ENCODE measurements around the gene EFCAB6.

Gene EFCAB6

DNA sequence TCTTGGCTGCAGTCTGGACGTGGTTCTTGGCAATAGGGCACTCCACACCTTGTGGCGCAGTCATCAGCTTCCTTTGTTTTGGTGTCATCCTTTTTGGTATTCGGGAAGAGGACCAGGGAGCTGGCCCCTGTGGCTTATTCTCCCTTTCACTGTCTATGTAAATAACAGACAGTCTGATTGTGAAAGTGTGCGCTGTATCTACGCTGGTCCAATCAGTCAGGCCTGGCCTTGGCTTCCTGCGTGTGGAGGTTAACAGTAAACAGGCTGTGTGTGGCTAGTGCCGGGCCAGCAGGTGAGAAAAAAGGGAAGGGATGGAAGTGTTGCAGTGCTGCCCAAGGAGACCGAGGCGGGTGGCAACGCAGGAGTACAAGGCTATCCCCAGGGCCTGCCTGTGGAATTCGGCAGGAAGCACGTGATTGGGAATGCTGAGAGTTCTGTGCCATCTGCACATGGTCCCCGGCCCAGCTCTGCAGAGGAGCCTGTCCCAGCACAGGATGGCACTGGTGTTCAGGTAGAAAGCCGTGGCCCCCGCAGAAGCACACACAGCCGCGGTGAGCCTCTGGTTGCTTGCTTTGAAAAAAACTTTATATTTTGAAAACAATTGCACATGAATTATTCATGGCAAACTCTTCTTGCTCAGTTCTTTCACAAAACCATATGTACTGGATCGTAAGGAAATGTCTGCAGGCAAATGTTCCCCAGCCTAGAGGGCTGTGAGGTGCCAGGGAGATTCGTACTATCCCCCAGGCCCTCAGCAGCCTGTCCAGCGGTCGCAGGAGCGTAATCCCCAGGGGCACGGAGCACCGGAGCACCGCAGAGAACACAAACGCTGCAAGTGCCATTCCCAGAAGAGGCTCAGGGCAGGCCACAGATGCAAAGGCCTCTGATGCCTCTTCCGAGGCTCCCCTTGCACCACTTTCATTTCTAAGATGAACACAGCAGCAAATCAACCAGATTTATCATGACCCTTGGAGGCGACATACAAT is 174.5 kb downstream of the EFCAB6 start:
- no peak for DNase-seq (ENCODE audit: low read depth in 2 of 2)

DNA sequence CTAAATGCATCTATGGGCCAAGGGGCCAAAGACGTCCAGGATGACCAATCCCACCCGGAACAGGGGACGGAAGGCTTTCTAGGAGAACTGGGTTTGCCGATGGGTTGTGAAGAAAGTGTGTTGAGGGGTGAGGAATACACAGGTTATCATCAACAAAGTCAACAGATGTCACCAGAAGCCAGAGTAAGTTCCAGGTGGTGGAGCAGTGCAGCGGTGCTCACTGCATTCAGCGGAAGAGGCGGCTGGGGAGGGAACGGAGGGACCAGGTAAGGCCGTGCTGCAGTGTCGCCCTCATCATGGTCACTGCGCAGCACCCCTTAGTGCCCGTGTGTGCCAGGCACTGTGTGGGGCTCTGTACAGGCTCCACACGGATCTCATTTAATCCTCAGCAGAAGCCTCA is 176.0 kb downstream of the EFCAB6 start:
- no peak for DNase-seq (ENCODE audit: low read depth in 2 of 2)

DNA sequence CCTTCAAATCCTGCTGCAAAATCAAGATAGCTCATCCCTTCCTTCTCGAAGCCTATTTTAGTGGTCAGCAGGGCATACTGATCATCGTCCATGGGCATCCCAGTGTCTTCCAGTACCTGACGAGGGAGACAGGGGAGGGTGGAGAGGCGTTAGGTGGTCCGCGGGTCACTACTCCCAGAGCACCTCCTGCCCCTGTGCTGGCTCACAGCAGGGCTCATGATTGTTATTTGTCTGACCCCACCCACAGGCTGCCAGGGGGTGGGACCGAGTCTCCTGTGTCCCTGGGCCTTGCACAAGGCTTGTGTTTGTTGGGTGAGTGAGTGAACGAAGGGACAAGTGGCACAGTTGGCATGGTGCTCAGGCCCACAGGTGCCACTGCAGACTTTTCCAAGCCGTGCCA is 177.0 kb downstream of the EFCAB6 start:
- no peak for DNase-seq (ENCODE audit: low read depth in 2 of 2)

DNA sequence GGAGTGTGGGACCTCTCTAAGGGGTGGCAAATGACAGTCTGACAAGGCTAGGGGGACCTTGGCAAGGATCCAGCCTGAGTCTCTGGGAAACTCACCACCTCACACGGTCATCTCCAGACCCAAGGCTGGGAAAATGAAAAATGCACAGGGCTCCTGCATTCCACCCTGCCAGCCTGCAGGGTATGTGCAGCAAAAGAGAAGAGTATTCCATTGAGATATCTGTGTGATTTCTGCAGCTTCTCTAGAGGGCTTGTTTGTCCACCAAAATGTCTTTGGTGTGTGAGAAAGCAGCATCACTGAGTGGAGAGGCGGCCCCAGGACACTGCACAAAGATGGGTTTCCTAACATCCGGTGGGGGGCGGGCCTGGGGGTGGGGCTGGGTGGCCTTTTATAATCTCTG is 177.8 kb downstream of the EFCAB6 start:
- DNase-seq (ENCODE audit: low read depth in 2 of 2), result no peak

DNA sequence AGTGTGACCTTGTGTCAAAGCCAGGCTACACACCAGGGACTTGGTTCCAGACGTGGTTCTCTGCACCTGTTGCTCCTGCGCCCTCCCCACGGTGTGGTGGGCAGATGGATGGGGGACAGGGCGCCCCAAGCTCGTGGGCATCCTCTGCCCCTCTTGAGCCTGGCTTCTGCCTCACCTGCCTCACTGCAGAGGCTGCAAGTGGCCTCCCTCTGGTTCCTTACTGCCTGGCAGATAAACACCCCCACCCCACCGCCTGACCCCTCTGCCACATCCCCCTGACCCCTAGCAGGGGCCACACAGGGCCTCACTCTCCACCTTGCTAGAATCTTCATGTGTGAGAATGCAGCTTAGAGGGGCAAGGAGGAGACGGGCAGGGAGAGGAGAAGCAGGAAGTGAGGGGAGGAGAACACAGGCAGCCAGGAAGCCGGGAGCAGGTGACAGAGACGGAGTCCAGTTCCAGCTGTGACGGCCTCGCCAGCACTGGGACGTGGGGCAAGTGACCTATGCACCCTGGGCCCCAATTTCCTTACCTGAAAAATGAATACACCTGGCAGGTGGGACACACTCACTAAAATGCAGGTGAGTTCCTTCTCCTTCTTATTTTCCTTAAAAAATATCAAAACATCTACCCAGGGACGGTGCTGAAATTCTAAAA is 178.3 kb downstream of the EFCAB6 start:
- no peak for DNase-seq (ENCODE audit: low read depth in 2 of 2)

DNA sequence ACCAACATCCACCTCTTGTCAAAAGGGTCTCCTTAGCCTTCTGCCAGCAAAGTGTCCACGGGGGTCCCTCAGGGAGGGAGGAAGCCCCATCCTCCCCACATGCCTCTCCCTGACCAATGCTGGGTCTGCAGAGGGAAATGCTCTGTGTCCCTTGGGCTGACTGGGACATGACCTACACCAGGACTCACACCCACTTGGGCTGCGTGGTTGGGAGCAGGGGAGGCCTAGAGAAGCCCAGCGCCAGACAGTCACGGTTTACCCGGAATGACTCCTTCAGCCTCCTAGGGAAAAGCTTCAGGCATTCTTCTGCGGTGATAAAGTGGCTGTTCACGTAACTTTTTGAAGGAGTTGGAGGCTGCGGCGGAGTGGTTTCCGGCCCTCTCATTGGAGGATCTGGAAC is 180.3 kb downstream of the EFCAB6 start:
- no peak for DNase-seq (ENCODE audit: low read depth in 2 of 2)

DNA sequence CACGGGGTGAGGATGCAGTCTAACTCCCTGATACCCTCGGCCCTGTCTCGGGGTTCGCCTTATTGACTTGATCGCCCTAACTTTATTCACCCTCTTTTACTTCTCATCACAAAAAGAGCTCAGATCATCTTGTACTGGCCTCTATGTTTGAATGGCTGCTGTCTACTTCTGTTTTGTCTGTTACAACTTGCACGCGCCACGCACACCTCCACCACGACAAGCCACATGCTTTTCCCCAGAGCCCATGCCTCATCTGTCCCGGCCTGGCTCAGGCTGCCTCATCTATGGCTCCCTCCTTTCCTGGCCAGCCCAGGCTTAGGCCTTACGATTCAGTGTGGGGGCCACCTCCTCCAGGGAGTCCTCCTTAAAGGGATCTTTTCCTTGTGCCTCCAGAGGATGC is 180.9 kb downstream of the EFCAB6 start:
- no peak for DNase-seq (ENCODE audit: low read depth in 2 of 2)

DNA sequence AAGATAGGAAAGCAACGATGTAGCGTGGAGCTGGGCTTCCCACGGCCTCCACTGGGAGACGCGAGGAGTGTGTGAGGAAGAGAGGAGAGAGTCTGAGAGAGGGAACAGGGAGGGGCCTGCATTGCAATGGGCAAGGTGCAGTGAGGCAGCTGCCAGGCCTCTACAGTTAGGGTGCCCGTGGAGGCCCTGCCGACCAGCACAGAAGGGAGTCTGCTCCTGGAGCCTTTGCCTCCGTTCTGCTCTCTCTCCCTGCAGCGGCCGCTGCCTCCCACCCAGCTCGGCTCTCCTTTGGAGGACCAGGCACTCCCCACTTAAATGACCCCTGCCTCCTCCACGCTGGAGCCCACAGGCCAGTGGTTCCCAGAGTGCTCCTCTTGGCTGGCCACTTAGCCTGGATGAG is 181.7 kb downstream of the EFCAB6 start:
- no peak for DNase-seq (ENCODE audit: low read depth in 2 of 2)

DNA sequence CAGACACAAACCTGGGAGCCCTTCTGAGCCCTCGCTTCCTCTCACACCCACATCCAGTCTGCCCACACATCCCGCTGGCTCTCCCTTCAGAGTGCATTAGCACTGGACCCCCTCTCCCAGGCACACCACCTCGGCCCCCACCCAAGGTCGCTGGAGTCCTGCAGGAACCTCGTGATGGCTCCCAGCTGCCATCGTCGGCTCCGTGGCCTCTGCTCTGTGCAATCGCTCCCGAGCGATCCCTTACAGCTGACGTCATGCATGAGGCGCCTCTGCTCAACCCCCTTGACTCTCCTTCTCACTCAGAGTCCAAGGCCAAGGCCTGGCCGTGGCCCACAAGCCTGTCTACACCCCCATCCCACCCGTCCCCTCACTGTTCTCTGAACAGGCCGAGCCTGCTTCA is 183.9 kb downstream of the EFCAB6 start:
- DNase-seq (ENCODE audit: low read depth in 2 of 2), result no peak

DNA sequence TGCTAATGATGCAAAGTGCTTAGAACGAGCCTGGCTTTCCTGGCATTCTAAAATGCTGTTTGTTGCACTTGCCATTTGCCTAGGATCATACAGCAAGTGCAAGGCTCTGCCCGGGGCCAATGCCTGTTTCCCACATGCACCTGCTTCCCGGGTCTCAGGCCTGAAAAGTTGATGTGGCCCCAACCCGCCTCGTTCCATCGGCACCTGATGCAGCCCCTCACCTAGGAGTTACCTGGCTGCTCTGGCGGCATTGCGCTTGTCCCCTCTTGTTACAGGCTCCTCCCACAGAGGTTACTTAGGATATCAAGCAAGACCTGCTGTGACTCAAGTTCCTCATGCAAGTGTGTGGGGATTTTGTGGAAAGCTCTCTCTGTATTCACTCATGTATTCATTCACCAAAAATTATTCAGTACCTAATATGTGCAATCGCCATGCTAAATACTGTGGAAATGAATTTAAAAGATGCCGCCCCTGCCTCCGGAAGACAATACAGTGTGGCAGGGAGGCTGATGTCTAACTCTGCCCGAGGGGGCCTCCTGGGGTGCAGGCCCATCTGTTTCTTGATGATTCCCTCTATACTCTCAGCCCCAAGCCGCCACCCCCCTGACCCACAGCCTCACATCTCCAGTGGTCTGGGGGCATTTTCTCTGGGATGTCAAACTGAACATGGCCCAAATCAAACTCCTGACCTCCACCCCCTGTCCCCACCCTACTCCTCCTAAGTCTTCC is 184.5 kb downstream of the EFCAB6 start:
- no peak for DNase-seq (ENCODE audit: low read depth in 2 of 2)

DNA sequence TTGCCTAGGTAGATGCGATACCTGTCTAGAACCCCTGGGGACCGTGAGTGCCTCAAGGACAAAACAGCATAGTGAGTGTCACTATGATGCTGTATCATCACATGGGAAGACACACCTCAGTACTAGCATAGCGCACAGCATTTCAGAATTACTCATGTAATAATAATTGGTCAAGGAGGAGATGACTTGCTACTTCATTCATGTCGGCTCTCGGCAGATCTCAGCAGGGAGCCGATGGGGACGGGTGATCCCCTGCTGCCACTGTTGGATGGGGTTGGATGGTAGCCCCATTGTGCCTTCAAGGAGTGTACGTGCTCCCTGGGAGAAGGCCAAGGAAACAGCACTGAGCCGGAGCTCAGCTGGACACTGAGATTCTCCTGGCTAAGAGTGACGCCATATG is 186.9 kb downstream of the EFCAB6 start:
- DNase-seq (ENCODE audit: low read depth in 2 of 2), result no peak

DNA sequence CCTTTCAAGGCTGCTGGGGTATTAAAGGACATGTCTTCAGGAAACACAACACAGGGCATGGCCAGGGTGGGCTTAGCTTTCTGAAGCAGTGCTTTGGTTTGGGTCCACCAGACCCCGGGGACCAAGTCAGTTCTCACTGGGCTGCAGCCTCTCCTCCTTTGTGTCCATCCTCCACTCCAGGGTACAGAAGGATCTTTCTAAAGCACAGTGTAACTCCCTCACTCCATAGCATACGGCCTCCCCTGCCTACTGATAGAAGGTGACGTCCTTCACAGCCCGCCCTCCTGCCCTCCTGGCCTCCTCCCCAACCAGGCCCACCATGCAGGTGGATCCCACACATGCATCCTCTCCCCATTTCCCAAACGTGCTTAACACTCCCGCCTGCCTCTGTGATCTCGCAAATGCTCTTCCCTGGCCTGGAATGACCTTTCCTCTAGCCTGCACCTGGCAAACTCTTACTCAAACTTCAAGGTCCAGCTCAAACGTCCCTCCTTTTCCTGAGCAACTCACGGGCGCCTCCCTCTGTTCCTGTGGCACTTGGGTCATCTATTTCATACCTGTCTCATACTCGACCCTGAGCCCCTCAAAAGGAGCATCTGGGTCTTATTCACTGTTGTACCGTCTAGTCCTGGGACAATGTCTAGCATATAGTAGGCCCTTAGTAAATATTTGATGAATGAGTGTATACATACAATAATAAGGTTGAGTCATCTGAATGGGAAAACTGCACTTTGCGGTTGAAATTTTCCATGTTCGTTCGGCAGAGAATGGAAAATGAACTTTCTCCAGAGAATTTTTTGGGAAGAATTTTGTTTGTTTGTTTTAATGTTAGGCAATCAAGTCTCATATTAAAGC is 187.7 kb downstream of the EFCAB6 start:
- DNase-seq (ENCODE audit: low read depth in 2 of 2), result no peak

DNA sequence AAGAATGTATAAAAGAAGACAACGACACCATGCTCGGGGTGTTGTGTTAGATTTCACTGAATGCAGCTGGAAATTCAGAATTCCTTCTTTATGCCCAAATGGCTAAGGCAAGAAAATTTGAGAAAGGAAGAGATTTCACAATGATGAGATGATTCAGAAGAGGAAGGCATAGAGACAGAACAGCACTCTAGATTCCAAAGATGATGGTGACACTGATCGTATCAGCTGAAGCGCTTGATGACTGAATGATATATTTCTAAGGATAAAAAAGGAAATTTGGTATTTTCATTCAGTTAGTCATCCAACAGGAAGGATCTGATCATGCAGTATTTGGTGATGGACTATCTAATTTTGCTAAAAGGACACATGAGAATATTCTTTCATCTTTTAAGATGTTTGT is 189.2 kb downstream of the EFCAB6 start:
- DNase-seq (ENCODE audit: low read depth in 2 of 2), result no peak

DNA sequence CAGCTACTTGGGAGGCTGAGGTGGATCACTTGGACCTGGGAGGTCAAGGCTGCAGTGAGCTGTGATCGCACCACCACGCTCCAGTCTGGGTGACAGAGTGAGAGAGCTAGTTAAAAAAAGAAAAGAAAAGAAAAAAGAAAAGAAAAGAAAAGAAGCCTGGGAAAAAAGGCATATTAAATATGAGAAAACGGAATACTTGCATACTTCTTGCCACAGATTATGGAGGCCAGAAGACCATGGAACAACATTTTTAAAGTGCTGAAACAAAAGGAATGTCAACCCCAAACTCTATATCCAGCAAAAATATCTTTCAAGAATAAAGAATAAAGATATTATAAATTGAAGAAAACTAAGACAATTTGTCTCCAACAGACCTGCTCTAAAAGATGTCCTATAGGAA is 191.9 kb downstream of the EFCAB6 start:
- no peak for DNase-seq (ENCODE audit: low read depth in 2 of 2)

DNA sequence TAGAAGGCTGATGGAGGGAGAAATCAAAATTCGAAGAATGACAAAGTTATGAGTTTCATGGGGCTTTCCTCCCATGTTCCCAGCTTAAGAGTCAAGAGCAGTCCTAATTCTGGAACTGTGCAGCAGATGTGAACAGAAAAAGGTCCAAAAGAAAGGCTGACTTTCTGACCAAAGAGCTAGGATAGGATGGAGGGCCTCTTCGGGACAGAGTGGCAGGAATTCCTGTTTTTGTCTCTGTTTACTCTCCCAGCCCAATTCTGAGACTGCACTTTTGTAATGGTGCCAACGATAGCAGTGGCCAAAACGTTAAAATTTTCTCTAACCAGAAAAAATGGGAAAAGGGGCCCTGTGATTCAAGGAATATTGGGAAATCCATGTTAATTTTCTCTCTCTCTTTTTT is 193.6 kb downstream of the EFCAB6 start:
- DNase-seq (ENCODE audit: low read depth in 2 of 2), result no peak

DNA sequence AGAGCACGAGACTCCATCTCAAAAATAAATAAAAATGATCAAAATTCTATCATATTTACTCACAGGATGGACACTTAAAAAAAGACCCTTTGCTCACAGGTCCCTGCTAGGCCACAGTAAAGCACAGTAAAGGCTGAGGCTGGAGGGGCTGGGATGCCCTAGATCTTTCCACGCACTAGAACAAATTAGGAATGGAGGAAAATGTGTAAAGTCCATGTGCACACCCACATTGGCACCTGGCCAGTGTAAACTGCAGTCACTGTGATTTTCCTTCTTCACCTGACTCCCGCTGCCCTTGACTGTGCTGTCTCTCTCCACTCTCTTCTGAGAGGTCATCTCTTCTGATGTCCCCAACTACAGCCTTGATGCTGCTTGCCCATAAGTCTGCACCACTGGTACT is 195.5 kb downstream of the EFCAB6 start:
- no peak for DNase-seq (ENCODE audit: low read depth in 2 of 2)

DNA sequence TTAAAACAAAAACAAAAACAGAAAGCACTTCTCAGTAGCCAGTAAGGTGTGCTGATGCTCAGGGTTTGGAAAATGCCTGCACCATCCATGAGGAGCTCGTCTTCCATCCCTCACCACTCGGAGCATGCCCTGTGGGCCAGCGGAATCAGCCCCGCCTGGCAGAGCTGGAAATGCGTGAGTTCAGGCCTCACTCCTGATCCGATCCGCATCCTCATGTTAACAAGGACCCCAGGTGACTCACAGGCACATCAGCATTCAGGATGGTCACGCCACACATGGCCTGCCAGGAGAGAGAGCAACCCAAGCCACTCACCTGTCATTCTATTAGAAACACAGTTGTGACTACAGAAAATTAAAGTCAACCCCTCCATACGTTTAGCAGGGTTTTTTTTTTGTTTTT is 211.8 kb downstream of the EFCAB6 start:
- DNase-seq (ENCODE audit: low read depth in 2 of 2), result no peak

DNA sequence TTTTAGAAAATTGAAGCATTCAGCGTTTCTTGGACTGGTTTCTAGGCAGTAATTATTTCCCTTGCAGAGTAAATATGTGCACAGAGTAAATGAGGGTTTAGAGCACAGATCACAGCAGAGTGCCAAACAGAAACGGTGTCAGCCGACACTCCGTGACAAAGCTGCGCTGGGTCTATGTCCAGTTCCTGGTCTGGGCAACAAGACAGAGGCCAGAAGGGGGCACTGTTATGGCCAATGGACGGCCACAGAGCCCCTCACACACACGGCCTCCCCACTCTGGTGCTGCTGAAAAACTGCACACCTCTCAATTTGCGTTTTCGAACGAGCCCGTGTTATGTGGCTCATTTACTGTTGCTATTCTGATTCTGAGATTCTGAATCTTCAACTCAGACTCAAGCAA is 219.6 kb downstream of the EFCAB6 start:
- no peak for DNase-seq (ENCODE audit: low read depth in 2 of 2)

DNA sequence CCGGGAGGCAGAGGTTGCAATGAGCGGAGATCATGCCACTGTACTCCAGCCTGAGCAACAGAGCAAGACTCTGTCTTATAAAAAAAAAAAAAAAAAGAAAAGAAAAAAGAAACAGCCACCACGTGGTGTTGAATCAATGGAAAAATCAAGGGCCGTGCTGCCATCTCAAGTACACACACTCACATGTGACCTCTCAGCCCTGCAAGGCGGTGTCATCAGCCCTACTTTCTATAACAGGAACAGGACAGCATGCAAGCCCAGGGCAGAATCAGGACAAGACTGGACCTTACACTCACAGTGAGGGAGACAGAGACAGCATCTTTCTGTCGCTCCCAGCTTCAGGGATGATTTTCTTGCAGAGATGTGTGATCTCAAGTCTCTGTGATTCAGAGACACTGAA is 220.7 kb downstream of the EFCAB6 start:
- no peak for DNase-seq (ENCODE audit: low read depth in 2 of 2)

DNA sequence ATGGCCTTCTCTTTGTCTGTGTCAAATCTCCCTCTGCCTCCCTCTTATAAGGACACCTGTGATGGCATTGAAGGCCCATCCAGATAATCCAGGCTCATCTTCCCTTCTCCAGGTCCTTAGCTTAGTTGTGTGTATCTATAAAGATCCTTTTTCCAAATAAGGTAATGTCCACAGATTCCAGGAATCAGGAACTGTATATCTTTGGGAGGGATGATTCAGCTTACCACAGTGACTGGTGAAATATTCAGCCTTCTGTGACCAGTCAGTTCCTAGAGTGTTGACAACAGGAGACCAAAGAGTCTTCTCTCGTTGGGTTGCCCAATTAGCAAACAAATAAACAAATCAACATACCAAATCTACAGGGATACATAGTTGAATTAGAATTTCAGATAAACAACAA is 224.5 kb downstream of the EFCAB6 start:
- DNase-seq (ENCODE audit: low read depth in 2 of 2), result no peak

DNA sequence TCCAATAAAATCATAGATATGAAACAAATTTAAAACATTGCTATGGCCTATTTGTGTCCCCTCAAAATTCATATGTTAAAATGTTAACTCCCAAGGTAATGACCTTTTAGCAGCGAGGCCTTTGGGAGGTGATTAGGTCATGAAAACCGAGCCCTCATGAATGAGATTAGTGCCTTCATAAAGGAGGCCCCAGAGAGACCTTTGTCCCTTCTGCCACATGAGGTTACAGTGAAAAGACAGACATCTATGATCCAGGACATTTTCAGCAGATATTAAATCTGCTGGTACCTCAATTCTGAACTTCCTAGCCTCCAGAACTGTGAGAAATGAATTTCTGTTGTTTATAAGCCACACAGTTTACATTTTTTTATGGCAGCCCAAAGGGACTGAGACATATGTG is 228.6 kb downstream of the EFCAB6 start:
- no peak for DNase-seq (ENCODE audit: low read depth in 2 of 2)

DNA sequence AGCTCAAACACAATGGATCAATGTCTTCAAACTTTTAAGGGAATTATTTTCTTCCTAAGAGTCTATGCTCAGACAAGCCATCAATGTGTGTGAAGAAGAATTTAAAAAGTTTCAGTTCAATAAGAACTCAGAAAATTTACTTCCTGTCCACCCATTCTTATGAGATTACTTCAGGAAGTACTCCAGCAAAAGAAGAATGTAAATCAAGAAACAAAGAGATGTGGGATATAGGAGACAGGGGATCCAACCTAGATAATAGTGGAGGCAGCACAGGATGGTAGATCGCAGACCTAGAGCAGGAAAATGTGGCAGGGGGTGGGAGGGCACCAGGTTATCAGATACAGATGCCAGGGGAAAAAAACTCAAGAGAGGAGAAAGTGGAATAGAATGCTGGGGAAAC is 229.7 kb downstream of the EFCAB6 start:
- DNase-seq (ENCODE audit: low read depth in 2 of 2), result no peak

Data from stimulated activated CD8-positive, alpha-beta memory T cell treated with anti-CD3 and anti-CD28 coated beads, Interleukin-2, amount 100 ng/mL, for 48 hours (primary cell).